Measurements from ENCODE around the gene GPR68. TPM values are rescaled to one million over a fixed set of nuclear protein-coding genes. Genes with fewer than 3 reads are reported as not detected.

The GPR68 gene
- total and polyA plus RNA-seq, 2 experiments from 2014 or later: 0.19 to 0.35 TPM

GRCh38 chr14:91220581-91221000 is 23.9 kb downstream of the GPR68 start:
- H3K27ac Mint-ChIP-seq: no peak overlapping the region
- H3K4me1 Mint-ChIP-seq: peaks cover 14% of the 10 kb centered on the region
- Histone ChIP-seq H3K4me2 (no peak overlapping the region), H3F3A (replicated peaks; ENCODE audit: low read depth) (no peaks in the 10 kb centered on the region), H3K27ac (ENCODE audit: low read depth) (no peak overlapping the region), H3K79me2 (replicated peaks; ENCODE audit: insufficient read depth) (no peaks in the 10 kb centered on the region), H4K20me1 (replicated peaks; ENCODE audit: insufficient read depth) (no peaks in the 10 kb centered on the region), H3K36me3 (ENCODE audit: insufficient read depth) (no peaks in the 10 kb centered on the region), H3K4me3 (no peak overlapping the region), H2AFZ (no peak overlapping the region), H3K4me1 (ENCODE audit: insufficient read depth) (0 out of 2 replicates have a peak, but pooled peaks cover 3% of the 10 kb centered on the region), H3K27me3 (ENCODE audit: insufficient read depth) (no peaks in the 10 kb centered on the region), H3K9me2 (ENCODE audit: insufficient read depth) (no peaks in the 10 kb centered on the region)
- no peaks in the 10 kb centered on the region for H3K9me3 Mint-ChIP-seq
- no peak for ATAC-seq
- TF ChIP-seq EZH2 (IDR thresholded peaks at IDR 0.05; ENCODE audit: low read depth, unreplicated experiment) (no peak), NANOG (IDR thresholded peaks at IDR 0.05; ENCODE audit: borderline replicate concordance) (no peak), JUNB (IDR thresholded peaks at IDR 0.05; ENCODE audit: unreplicated experiment) (no peak), POLR2AphosphoS5 (IDR thresholded peaks at IDR 0.05; ENCODE audit: low read depth) (no peak), ZNF114 (CRISPR knock-in tag; IDR thresholded peaks at IDR 0.05) (no peak), ZNF331 (CRISPR knock-in tag; IDR thresholded peaks at IDR 0.05; ENCODE audit: low read depth) (no peak)
- TF ChIP-seq, protein P1, sequence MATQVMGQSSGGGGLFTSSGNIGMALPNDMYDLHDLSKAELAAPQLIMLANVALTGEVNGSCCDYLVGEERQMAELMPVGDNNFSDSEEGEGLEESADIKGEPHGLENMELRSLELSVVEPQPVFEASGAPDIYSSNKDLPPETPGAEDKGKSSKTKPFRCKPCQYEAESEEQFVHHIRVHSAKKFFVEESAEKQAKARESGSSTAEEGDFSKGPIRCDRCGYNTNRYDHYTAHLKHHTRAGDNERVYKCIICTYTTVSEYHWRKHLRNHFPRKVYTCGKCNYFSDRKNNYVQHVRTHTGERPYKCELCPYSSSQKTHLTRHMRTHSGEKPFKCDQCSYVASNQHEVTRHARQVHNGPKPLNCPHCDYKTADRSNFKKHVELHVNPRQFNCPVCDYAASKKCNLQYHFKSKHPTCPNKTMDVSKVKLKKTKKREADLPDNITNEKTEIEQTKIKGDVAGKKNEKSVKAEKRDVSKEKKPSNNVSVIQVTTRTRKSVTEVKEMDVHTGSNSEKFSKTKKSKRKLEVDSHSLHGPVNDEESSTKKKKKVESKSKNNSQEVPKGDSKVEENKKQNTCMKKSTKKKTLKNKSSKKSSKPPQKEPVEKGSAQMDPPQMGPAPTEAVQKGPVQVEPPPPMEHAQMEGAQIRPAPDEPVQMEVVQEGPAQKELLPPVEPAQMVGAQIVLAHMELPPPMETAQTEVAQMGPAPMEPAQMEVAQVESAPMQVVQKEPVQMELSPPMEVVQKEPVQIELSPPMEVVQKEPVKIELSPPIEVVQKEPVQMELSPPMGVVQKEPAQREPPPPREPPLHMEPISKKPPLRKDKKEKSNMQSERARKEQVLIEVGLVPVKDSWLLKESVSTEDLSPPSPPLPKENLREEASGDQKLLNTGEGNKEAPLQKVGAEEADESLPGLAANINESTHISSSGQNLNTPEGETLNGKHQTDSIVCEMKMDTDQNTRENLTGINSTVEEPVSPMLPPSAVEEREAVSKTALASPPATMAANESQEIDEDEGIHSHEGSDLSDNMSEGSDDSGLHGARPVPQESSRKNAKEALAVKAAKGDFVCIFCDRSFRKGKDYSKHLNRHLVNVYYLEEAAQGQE (IDR thresholded peaks at IDR 0.05; ENCODE audit: unreplicated experiment): no peak
- peaks cover 17% of the 10 kb centered on the region; the same call in 2 of the 3 replicates for H3K36me3 Mint-ChIP-seq (ENCODE audit: low read depth)
- H3K27me3 Mint-ChIP-seq (ENCODE audit: insufficient read depth, low read depth, poor library complexity): peaks cover 5% of the 10 kb centered on the region
- DNase-seq (ENCODE audit: low spot score): no peak
- no peak overlapping the region for H3K4me3 Mint-ChIP-seq

DNA sequence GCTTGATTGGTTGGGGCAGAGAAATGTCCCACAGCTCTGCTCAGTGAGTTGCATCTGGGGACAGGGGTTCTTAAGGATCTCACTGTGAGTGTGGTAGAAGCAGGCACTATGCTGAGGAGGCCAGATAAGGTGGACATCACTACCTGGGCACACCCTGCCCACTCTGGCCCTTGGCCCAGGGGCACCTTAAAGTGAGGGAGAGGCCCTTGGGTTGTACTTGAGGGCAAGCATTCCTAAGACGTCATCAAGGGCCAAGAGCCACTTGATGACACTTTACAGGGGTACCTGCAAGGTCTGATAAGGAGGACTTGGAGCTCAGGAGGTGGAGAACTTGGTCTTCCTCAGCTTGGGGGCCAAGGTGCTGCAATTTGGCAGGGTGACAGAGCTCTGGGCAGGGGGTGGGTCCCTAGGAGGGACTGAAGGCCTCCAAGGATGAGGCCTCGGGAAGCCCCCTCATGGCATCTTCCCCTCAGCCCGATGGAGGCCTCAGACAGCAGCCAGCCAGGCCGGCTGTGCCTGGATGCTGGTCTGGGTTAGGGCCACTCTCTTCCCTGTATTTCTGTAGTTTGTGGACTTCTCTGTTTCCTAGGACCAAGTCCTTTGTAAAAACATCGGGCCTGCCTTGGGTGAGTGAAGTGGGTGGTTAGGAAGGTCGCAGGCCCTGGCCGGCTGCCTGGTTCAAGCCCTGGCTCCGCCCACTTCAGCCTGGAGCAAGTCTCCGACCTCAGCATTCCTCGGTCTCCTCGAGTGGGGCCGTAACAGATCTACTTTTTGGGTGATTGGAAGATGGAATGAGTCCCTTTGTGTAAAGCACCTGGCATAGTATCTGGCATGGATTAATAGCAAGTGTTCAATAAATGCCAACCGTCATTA is 24.8 kb downstream of the GPR68 start:
- H3F3A ChIP-seq (replicated peaks; ENCODE audit: low read depth): no peaks in the 10 kb centered on the region
- no peak overlapping the region for H3K27ac ChIP-seq (ENCODE audit: low read depth)
- H3K9me3 Mint-ChIP-seq: no peaks in the 10 kb centered on the region
- no peaks in the 10 kb centered on the region for H3K79me2 ChIP-seq (replicated peaks; ENCODE audit: insufficient read depth)
- no peaks in the 10 kb centered on the region for H3K27me3 ChIP-seq (ENCODE audit: insufficient read depth)
- H3K27me3 Mint-ChIP-seq (ENCODE audit: insufficient read depth, low read depth, poor library complexity): peaks cover 5% of the 10 kb centered on the region
- peaks cover 17% of the 10 kb centered on the region; the same call in 2 of the 3 replicates for H3K36me3 Mint-ChIP-seq (ENCODE audit: low read depth)
- no peak overlapping the region for H2AFZ ChIP-seq
- no peaks in the 10 kb centered on the region for H3K36me3 ChIP-seq (ENCODE audit: insufficient read depth)
- ATAC-seq: no peak
- no peaks in the 10 kb centered on the region for H3K4me1 ChIP-seq (ENCODE audit: insufficient read depth)
- no peak overlapping the region for H3K4me2 ChIP-seq
- DNase-seq (ENCODE audit: low spot score): no peak
- H4K20me1 ChIP-seq (replicated peaks; ENCODE audit: insufficient read depth): no peaks in the 10 kb centered on the region
- no peak overlapping the region for H3K4me3 Mint-ChIP-seq
- H3K4me1 Mint-ChIP-seq: peaks cover 10% of the 10 kb centered on the region
- H3K9me2 ChIP-seq (ENCODE audit: insufficient read depth): no peaks in the 10 kb centered on the region
- H3K4me3 ChIP-seq: no peak overlapping the region
- 0 out of 2 replicates have a peak overlapping the region, but pooled peaks have one; percentile 17 for H3K27ac Mint-ChIP-seq
- TF ChIP-seq, protein P2, sequence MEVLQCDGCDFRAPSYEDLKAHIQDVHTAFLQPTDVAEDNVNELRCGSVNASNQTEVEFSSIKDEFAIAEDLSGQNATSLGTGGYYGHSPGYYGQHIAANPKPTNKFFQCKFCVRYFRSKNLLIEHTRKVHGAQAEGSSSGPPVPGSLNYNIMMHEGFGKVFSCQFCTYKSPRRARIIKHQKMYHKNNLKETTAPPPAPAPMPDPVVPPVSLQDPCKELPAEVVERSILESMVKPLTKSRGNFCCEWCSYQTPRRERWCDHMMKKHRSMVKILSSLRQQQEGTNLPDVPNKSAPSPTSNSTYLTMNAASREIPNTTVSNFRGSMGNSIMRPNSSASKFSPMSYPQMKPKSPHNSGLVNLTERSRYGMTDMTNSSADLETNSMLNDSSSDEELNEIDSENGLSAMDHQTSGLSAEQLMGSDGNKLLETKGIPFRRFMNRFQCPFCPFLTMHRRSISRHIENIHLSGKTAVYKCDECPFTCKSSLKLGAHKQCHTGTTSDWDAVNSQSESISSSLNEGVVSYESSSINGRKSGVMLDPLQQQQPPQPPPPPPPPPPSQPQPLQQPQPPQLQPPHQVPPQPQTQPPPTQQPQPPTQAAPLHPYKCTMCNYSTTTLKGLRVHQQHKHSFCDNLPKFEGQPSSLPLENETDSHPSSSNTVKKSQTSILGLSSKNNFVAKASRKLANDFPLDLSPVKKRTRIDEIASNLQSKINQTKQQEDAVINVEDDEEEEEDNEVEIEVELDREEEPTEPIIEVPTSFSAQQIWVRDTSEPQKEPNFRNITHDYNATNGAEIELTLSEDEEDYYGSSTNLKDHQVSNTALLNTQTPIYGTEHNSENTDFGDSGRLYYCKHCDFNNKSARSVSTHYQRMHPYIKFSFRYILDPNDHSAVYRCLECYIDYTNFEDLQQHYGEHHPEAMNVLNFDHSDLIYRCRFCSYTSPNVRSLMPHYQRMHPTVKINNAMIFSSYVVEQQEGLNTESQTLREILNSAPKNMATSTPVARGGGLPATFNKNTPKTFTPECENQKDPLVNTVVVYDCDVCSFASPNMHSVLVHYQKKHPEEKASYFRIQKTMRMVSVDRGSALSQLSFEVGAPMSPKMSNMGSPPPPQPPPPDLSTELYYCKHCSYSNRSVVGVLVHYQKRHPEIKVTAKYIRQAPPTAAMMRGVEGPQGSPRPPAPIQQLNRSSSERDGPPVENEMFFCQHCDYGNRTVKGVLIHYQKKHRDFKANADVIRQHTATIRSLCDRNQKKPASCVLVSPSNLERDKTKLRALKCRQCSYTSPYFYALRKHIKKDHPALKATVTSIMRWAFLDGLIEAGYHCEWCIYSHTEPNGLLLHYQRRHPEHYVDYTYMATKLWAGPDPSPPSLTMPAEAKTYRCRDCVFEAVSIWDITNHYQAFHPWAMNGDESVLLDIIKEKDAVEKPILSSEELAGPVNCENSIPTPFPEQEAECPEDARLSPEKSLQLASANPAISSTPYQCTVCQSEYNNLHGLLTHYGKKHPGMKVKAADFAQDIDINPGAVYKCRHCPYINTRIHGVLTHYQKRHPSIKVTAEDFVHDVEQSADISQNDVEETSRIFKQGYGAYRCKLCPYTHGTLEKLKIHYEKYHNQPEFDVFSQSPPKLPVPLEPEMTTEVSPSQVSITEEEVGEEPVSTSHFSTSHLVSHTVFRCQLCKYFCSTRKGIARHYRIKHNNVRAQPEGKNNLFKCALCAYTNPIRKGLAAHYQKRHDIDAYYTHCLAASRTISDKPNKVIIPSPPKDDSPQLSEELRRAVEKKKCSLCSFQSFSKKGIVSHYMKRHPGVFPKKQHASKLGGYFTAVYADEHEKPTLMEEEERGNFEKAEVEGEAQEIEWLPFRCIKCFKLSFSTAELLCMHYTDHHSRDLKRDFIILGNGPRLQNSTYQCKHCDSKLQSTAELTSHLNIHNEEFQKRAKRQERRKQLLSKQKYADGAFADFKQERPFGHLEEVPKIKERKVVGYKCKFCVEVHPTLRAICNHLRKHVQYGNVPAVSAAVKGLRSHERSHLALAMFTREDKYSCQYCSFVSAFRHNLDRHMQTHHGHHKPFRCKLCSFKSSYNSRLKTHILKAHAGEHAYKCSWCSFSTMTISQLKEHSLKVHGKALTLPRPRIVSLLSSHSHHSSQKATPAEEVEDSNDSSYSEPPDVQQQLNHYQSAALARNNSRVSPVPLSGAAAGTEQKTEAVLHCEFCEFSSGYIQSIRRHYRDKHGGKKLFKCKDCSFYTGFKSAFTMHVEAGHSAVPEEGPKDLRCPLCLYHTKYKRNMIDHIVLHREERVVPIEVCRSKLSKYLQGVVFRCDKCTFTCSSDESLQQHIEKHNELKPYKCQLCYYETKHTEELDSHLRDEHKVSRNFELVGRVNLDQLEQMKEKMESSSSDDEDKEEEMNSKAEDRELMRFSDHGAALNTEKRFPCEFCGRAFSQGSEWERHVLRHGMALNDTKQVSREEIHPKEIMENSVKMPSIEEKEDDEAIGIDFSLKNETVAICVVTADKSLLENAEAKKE (CRISPR knock-in tag; IDR thresholded peaks at IDR 0.05): no peak
- TF ChIP-seq EZH2 (IDR thresholded peaks at IDR 0.05; ENCODE audit: low read depth, unreplicated experiment) (no peak), JUNB (IDR thresholded peaks at IDR 0.05; ENCODE audit: unreplicated experiment) (no peak), ZNF331 (CRISPR knock-in tag; IDR thresholded peaks at IDR 0.05; ENCODE audit: low read depth) (no peak)
- TF ChIP-seq, protein P3, sequence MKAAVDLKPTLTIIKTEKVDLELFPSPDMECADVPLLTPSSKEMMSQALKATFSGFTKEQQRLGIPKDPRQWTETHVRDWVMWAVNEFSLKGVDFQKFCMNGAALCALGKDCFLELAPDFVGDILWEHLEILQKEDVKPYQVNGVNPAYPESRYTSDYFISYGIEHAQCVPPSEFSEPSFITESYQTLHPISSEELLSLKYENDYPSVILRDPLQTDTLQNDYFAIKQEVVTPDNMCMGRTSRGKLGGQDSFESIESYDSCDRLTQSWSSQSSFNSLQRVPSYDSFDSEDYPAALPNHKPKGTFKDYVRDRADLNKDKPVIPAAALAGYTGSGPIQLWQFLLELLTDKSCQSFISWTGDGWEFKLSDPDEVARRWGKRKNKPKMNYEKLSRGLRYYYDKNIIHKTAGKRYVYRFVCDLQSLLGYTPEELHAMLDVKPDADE (IDR thresholded peaks at IDR 0.05): no peak

Data from GM23338 (cell line).